WTC11 (cell line): ENCODE measurements around the gene DACT1. TPM values are rescaled to one million over a fixed set of nuclear protein-coding genes. Genes with fewer than 3 reads are reported as not detected.

Experiments used
- ATAC-seq: fragments of 200-7000 bp; cut with Tn5 transposase; 2 replicates; pipeline ENCODE4 v1.10.0; 2021; ENCODE audit warnings: mild to moderate bottlenecking, moderate library complexity
- CTCF ChIA-PET: fragments of 300-600 bp; sonication (Branson Sonifier 250); formaldehyde crosslinking; loops from one replicate; lab custom pipeline; 2021; ENCODE audit warnings: antibody characterized with exemption; lab: Charles Lee
- POLR2A ChIA-PET: fragments of 350-600 bp; sonication (Branson Sonifier 250); formaldehyde crosslinking; loops from one replicate; lab custom pipeline; 2021; ENCODE audit warnings: antibody characterized with exemption; lab: Charles Lee
- DNase-seq: peaks from one replicate; pipeline ENCODE4 v3.0.0; 2021; ENCODE audit warnings: low spot score
- H3K27ac Mint-ChIP-seq: 2 replicates; pipeline ENCODE4 v1.8.0; 2021; ENCODE audit warnings: mixed read lengths
- H3K27me3 Mint-ChIP-seq: 2 replicates; pipeline ENCODE4 v1.8.0; 2021; ENCODE audit warnings: low read depth, mild to moderate bottlenecking, moderate library complexity, mixed read lengths
- H3K36me3 Mint-ChIP-seq: 2 replicates; pipeline ENCODE4 v1.8.0; 2021; ENCODE audit warnings: mixed read lengths
- H3K4me1 Mint-ChIP-seq: 2 replicates; pipeline ENCODE4 v1.8.0; 2022; ENCODE audit warnings: mixed read lengths
- H3K4me3 Mint-ChIP-seq: 2 replicates; pipeline ENCODE4 v1.8.0; 2021; ENCODE audit warnings: mild to moderate bottlenecking, moderate library complexity, mixed read lengths
- H3K9me3 Mint-ChIP-seq: 2 replicates; pipeline ENCODE4 v1.8.0; 2021; ENCODE audit warnings: mixed read lengths
- ATF1 ChIP-seq: sonication (generic); formaldehyde crosslinking; IDR thresholded peaks from 2 replicates; pipeline ENCODE4 v1.8.1; 2023; ENCODE audit warnings: mild to moderate bottlenecking, moderate library complexity, missing genetic modification reagents
- CREB1 ChIP-seq: sonication (generic); formaldehyde crosslinking; IDR thresholded peaks from 2 replicates; pipeline ENCODE4 v1.8.0; 2023; ENCODE audit warnings: mild to moderate bottlenecking, missing genetic modification reagents
- IRF2 ChIP-seq: sonication (generic); formaldehyde crosslinking; IDR thresholded peaks from 2 replicates; pipeline ENCODE4 v1.8.0; 2022; ENCODE audit warnings: low read depth, missing genetic modification reagents, borderline replicate concordance
- KAT7 ChIP-seq: sonication (generic); formaldehyde crosslinking; IDR thresholded peaks from 2 replicates; pipeline ENCODE4 v1.8.1; 2023; ENCODE audit warnings: missing genetic modification reagents, mild to moderate bottlenecking, borderline replicate concordance
- NR3C1 ChIP-seq: sonication (generic); formaldehyde crosslinking; conservative IDR thresholded peaks from 2 replicates; pipeline ENCODE4 v1.8.1; 2023; ENCODE audit warnings: low read depth, mild to moderate bottlenecking, missing genetic modification reagents
- OVOL2 ChIP-seq: fragments of 250-450 bp; sonication (Bioruptor Pico); IDR thresholded peaks from 2 replicates; pipeline ENCODE4 v1.9.0; 2021; ENCODE audit warnings: mild to moderate bottlenecking, borderline replicate concordance
- SOX15 ChIP-seq: fragments of 250-450 bp; sonication (Bioruptor Pico); IDR thresholded peaks from 2 replicates; pipeline ENCODE4 v1.9.0; 2021; ENCODE audit warnings: mild to moderate bottlenecking
- ZNF317 ChIP-seq: sonication (generic); formaldehyde crosslinking; IDR thresholded peaks from 2 replicates; pipeline ENCODE4 v1.8.1; 2023; ENCODE audit warnings: low read depth, mild to moderate bottlenecking, moderate library complexity, missing genetic modification reagents, borderline replicate concordance
- ZNF423 ChIP-seq: fragments of 250-450 bp; sonication (Bioruptor Pico); IDR thresholded peaks from 2 replicates; pipeline ENCODE4 v2.1.2; 2022; ENCODE audit warnings: mild to moderate bottlenecking, moderate library complexity
- total RNA-seq: library from RNA; stranded (reverse); gene quantifications from 3 replicates; pipeline ENCODE4 v1.2.3, GENCODE V29; 2021
- TF ChIP-seq, protein P1 (sequence below): sonication (generic); formaldehyde crosslinking; IDR thresholded peaks from 2 replicates; pipeline ENCODE4 v1.8.0; 2023; ENCODE audit warnings: mild to moderate bottlenecking, missing genetic modification reagents
- TF ChIP-seq, protein P2 (sequence below): fragments of 250-450 bp; sonication (Bioruptor Pico); IDR thresholded peaks from 2 replicates; pipeline ENCODE4 v1.9.0; 2021; ENCODE audit warnings: mild to moderate bottlenecking
- TF ChIP-seq, protein P3 (sequence below): sonication (generic); formaldehyde crosslinking; IDR thresholded peaks from 2 replicates; pipeline ENCODE4 v1.8.0; 2023; ENCODE audit warnings: missing genetic modification reagents, mild to moderate bottlenecking, borderline replicate concordance
- TF ChIP-seq, protein P4 (sequence below): sonication (generic); formaldehyde crosslinking; IDR thresholded peaks from 2 replicates; pipeline ENCODE4 v1.8.1; 2022; ENCODE audit warnings: low read depth, mild to moderate bottlenecking, moderate library complexity, missing genetic modification reagents, borderline replicate concordance
- TF ChIP-seq, protein P5 (sequence below): sonication (generic); formaldehyde crosslinking; IDR thresholded peaks from 2 replicates; pipeline ENCODE4 v1.8.1; 2022; ENCODE audit warnings: missing genetic modification reagents, borderline replicate concordance
- TF ChIP-seq, protein P6 (sequence below): sonication (generic); formaldehyde crosslinking; IDR thresholded peaks from 2 replicates; pipeline ENCODE4 v1.8.1; 2023; ENCODE audit warnings: mild to moderate bottlenecking, missing genetic modification reagents
- TF ChIP-seq, protein P7 (sequence below): sonication (generic); formaldehyde crosslinking; IDR thresholded peaks from 2 replicates; pipeline ENCODE4 v1.8.1; 2022; ENCODE audit warnings: low read depth, missing genetic modification reagents, borderline replicate concordance
- TF ChIP-seq, protein P8 (sequence below): sonication (generic); formaldehyde crosslinking; IDR thresholded peaks from 2 replicates; pipeline ENCODE4 v1.8.0; 2022; ENCODE audit warnings: mild to moderate bottlenecking, missing genetic modification reagents

DACT1 gene
- total RNA-seq, 1 experiment from 2014 or later, result 21.2 TPM

DNA sequence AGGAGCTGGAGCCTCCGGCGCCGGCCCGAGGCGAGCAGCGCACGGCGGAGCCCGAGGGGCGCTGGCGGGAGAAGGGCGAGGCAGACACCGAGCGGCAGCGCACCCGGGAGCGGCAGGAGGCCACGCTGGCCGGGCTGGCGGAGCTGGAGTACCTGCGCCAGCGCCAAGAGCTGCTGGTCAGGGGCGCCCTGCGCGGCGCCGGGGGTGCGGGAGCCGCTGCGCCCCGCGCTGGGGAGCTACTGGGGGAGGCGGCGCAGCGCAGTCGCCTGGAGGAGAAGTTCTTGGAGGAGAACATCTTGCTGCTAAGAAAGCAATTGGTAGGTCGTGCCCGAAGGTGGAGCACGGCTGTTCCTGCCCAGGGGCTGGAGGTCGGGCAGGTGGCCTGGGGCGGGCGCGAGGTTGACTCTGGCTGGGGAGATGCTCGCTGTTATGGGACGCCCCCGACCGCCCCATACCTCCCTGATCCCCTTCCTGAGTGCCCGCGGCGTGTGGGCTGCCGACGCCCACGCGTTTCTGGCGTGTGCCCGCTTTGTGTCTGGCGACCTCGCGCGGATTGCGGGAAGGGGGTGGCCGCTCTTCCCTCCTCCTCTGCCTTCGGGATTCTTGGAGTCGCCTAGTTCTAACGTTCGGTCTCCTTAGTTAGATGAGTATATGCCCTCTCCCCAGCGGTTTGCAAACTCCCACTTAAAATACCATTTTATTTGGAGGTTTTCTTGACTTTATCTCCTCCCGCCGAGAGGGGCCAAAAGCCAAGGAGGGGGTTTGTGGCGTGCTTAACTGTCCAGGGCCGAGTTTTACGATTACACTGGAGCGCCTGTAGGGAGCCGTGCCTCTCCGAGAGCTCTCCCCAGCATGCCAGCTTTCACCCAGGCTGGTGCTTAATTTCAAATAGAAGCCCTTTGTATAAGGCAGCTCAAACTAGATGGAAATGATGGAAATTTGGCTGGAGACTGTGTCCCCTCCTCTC is 752 bp downstream of the DACT1 start (continued):
- TF ChIP-seq, protein P1, sequence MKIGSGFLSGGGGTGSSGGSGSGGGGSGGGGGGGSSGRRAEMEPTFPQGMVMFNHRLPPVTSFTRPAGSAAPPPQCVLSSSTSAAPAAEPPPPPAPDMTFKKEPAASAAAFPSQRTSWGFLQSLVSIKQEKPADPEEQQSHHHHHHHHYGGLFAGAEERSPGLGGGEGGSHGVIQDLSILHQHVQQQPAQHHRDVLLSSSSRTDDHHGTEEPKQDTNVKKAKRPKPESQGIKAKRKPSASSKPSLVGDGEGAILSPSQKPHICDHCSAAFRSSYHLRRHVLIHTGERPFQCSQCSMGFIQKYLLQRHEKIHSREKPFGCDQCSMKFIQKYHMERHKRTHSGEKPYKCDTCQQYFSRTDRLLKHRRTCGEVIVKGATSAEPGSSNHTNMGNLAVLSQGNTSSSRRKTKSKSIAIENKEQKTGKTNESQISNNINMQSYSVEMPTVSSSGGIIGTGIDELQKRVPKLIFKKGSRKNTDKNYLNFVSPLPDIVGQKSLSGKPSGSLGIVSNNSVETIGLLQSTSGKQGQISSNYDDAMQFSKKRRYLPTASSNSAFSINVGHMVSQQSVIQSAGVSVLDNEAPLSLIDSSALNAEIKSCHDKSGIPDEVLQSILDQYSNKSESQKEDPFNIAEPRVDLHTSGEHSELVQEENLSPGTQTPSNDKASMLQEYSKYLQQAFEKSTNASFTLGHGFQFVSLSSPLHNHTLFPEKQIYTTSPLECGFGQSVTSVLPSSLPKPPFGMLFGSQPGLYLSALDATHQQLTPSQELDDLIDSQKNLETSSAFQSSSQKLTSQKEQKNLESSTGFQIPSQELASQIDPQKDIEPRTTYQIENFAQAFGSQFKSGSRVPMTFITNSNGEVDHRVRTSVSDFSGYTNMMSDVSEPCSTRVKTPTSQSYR, result peak; percentile 48; the same call in 1 of the 2 replicates

DNA sequence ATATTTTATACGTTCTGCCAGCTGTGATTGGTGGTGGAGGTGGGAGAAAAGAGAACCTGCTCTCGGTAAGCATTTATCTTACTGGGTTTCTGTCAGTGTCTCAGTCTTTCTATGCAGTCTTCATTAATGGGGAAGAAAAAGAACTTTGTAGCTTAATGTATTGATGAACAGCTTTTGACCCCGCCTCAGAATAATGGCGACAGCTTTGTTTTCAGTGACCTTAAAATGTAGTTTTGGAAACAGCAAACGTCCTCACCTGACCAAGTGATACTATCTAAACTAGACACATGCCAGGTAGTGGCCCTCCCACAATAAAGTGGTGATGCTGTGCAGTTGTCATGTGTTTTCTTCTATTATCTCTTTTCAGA is 1.4 kb downstream of the DACT1 start:
- peak overlapping the region; percentile 79 for H3K4me3 Mint-ChIP-seq
- no peak for ATAC-seq
- TF ChIP-seq, protein P2, sequence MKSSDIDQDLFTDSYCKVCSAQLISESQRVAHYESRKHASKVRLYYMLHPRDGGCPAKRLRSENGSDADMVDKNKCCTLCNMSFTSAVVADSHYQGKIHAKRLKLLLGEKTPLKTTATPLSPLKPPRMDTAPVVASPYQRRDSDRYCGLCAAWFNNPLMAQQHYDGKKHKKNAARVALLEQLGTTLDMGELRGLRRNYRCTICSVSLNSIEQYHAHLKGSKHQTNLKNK (CRISPR knock-in tag), result no peak
- TF ChIP-seq, protein P3, sequence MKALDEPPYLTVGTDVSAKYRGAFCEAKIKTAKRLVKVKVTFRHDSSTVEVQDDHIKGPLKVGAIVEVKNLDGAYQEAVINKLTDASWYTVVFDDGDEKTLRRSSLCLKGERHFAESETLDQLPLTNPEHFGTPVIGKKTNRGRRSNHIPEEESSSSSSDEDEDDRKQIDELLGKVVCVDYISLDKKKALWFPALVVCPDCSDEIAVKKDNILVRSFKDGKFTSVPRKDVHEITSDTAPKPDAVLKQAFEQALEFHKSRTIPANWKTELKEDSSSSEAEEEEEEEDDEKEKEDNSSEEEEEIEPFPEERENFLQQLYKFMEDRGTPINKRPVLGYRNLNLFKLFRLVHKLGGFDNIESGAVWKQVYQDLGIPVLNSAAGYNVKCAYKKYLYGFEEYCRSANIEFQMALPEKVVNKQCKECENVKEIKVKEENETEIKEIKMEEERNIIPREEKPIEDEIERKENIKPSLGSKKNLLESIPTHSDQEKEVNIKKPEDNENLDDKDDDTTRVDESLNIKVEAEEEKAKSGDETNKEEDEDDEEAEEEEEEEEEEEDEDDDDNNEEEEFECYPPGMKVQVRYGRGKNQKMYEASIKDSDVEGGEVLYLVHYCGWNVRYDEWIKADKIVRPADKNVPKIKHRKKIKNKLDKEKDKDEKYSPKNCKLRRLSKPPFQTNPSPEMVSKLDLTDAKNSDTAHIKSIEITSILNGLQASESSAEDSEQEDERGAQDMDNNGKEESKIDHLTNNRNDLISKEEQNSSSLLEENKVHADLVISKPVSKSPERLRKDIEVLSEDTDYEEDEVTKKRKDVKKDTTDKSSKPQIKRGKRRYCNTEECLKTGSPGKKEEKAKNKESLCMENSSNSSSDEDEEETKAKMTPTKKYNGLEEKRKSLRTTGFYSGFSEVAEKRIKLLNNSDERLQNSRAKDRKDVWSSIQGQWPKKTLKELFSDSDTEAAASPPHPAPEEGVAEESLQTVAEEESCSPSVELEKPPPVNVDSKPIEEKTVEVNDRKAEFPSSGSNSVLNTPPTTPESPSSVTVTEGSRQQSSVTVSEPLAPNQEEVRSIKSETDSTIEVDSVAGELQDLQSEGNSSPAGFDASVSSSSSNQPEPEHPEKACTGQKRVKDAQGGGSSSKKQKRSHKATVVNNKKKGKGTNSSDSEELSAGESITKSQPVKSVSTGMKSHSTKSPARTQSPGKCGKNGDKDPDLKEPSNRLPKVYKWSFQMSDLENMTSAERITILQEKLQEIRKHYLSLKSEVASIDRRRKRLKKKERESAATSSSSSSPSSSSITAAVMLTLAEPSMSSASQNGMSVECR (CRISPR knock-in tag), result no peak
- TF ChIP-seq OVOL2 (CRISPR knock-in tag) (no peak), ZNF317 (CRISPR knock-in tag) (no peak), NR3C1 (no peak), ZNF423 (no peak), IRF2 (CRISPR knock-in tag) (no peak), ATF1 (CRISPR knock-in tag) (no peak), KAT7 (CRISPR knock-in tag) (no peak), CREB1 (CRISPR knock-in tag) (no peak), SOX15 (no peak)
- TF ChIP-seq, protein P4, sequence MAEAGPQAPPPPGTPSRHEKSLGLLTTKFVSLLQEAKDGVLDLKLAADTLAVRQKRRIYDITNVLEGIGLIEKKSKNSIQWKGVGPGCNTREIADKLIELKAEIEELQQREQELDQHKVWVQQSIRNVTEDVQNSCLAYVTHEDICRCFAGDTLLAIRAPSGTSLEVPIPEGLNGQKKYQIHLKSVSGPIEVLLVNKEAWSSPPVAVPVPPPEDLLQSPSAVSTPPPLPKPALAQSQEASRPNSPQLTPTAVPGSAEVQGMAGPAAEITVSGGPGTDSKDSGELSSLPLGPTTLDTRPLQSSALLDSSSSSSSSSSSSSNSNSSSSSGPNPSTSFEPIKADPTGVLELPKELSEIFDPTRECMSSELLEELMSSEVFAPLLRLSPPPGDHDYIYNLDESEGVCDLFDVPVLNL (CRISPR knock-in tag), result no peak
- TF ChIP-seq, protein P5, sequence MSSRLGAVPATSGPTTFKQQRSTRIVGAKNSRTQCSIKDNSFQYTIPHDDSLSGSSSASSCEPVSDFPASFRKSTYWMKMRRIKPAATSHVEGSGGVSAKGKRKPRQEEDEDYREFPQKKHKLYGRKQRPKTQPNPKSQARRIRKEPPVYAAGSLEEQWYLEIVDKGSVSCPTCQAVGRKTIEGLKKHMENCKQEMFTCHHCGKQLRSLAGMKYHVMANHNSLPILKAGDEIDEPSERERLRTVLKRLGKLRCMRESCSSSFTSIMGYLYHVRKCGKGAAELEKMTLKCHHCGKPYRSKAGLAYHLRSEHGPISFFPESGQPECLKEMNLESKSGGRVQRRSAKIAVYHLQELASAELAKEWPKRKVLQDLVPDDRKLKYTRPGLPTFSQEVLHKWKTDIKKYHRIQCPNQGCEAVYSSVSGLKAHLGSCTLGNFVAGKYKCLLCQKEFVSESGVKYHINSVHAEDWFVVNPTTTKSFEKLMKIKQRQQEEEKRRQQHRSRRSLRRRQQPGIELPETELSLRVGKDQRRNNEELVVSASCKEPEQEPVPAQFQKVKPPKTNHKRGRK, result no peak
- TF ChIP-seq, protein P6, sequence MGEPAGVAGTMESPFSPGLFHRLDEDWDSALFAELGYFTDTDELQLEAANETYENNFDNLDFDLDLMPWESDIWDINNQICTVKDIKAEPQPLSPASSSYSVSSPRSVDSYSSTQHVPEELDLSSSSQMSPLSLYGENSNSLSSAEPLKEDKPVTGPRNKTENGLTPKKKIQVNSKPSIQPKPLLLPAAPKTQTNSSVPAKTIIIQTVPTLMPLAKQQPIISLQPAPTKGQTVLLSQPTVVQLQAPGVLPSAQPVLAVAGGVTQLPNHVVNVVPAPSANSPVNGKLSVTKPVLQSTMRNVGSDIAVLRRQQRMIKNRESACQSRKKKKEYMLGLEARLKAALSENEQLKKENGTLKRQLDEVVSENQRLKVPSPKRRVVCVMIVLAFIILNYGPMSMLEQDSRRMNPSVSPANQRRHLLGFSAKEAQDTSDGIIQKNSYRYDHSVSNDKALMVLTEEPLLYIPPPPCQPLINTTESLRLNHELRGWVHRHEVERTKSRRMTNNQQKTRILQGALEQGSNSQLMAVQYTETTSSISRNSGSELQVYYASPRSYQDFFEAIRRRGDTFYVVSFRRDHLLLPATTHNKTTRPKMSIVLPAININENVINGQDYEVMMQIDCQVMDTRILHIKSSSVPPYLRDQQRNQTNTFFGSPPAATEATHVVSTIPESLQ (CRISPR knock-in tag), result no peak
- TF ChIP-seq, protein P7, sequence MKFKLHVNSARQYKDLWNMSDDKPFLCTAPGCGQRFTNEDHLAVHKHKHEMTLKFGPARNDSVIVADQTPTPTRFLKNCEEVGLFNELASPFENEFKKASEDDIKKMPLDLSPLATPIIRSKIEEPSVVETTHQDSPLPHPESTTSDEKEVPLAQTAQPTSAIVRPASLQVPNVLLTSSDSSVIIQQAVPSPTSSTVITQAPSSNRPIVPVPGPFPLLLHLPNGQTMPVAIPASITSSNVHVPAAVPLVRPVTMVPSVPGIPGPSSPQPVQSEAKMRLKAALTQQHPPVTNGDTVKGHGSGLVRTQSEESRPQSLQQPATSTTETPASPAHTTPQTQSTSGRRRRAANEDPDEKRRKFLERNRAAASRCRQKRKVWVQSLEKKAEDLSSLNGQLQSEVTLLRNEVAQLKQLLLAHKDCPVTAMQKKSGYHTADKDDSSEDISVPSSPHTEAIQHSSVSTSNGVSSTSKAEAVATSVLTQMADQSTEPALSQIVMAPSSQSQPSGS, result no peak
- TF ChIP-seq, protein P8, sequence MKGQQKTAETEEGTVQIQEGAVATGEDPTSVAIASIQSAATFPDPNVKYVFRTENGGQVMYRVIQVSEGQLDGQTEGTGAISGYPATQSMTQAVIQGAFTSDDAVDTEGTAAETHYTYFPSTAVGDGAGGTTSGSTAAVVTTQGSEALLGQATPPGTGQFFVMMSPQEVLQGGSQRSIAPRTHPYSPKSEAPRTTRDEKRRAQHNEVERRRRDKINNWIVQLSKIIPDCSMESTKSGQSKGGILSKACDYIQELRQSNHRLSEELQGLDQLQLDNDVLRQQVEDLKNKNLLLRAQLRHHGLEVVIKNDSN, result no peak
- TF ChIP-seq, all 79 proteins: peak for 0
- Mint-ChIP-seq H3K9me3 (no peaks in the 10 kb centered on the region), H3K4me1 (peaks cover 54% of the 10 kb centered on the region), H3K27ac (no peak overlapping the region), H3K36me3 (peaks cover 29% of the 10 kb centered on the region), H3K27me3 (peaks cover 25% of the 10 kb centered on the region)
- POLR2A ChIA-PET, result no interaction called here
- CTCF ChIA-PET, result interaction anchor here (0.9 to 6.2 kb wide), 9 partner anchors 12 to 416 kb away, joined by 3 to 40 read pairs (median 4); no protein-coding TSS in a partner anchor
- no peak for DNase-seq
